Skeletal muscle satellite cell (primary cell): ENCODE data around the gene AATF.

ENCODE experiments used
- H3K27me3 ChIP-seq: 2 replicates; pipeline ENCODE4 v1.7.0; 2013; ENCODE audit warnings: low read length; ENCODE audit not compliant: control insufficient read depth, insufficient read depth
- H3K36me3 ChIP-seq: 2 replicates; pipeline ENCODE4 v1.7.0; 2013; ENCODE audit warnings: mild to moderate bottlenecking, control low read depth, low read length; ENCODE audit not compliant: insufficient read depth
- H3K4me1 ChIP-seq: 2 replicates; pipeline ENCODE4 v1.7.0; 2013; ENCODE audit warnings: low read length; ENCODE audit not compliant: control insufficient read depth, insufficient read depth
- H3K4me2 ChIP-seq: 2 replicates; pipeline ENCODE4 v1.7.0; 2013; ENCODE audit warnings: mild to moderate bottlenecking, low read length
- H3K4me3 ChIP-seq: 2 replicates; pipeline ENCODE4 v1.7.0; 2013; ENCODE audit warnings: low read length
- H3K9ac ChIP-seq: 2 replicates; pipeline ENCODE4 v1.7.0; 2013; ENCODE audit warnings: mild to moderate bottlenecking, low read depth, low read length, moderate library complexity
- H3K9me3 ChIP-seq: replicated peaks from 2 replicates; pipeline ENCODE4 v1.7.0; 2013; ENCODE audit warnings: mild to moderate bottlenecking, control low read depth, low read length

AATF gene

GRCh38 chr17:37016780-37017179 lies 68.0 kb downstream of the AATF start:
- no peaks in the 10 kb centered on the region for H3K4me1 ChIP-seq
- no peak overlapping the region for H3K4me3 ChIP-seq
- no peak overlapping the region for H3K4me2 ChIP-seq
- no peaks in the 10 kb centered on the region for H3K27me3 ChIP-seq
- H3K36me3 ChIP-seq, result peaks cover 3% of the 10 kb centered on the region
- H3K9ac ChIP-seq, result no peak overlapping the region
- no peaks in the 10 kb centered on the region for H3K9me3 ChIP-seq

GRCh38 chr17:37017404-37017803 lies 68.7 kb downstream of the AATF start:
- Histone ChIP-seq H3K27me3 (no peaks in the 10 kb centered on the region), H3K4me3 (no peak overlapping the region), H3K4me2 (no peak overlapping the region), H3K4me1 (no peaks in the 10 kb centered on the region), H3K9me3 (no peaks in the 10 kb centered on the region), H3K9ac (no peak overlapping the region), H3K36me3 (peaks cover 9% of the 10 kb centered on the region)

GRCh38 chr17:37019117-37019740 lies 70.5 kb downstream of the AATF start:
- H3K4me3 ChIP-seq, result no peak overlapping the region
- H3K4me2 ChIP-seq, result no peak overlapping the region
- no peaks in the 10 kb centered on the region for H3K9me3 ChIP-seq
- no peaks in the 10 kb centered on the region for H3K27me3 ChIP-seq
- H3K36me3 ChIP-seq, result peaks cover 11% of the 10 kb centered on the region
- no peaks in the 10 kb centered on the region for H3K4me1 ChIP-seq
- no peak overlapping the region for H3K9ac ChIP-seq

GRCh38 chr17:37019741-37020129 lies 71.0 kb downstream of the AATF start:
- no peaks in the 10 kb centered on the region for H3K4me1 ChIP-seq
- peaks cover 15% of the 10 kb centered on the region for H3K36me3 ChIP-seq
- H3K9ac ChIP-seq, result no peak overlapping the region
- no peaks in the 10 kb centered on the region for H3K9me3 ChIP-seq
- no peak overlapping the region for H3K4me2 ChIP-seq
- no peaks in the 10 kb centered on the region for H3K27me3 ChIP-seq
- no peak overlapping the region for H3K4me3 ChIP-seq

- Histone ChIP-seq H3K4me3 (no peak overlapping the region), H3K9ac (no peak overlapping the region), H3K27me3 (no peaks in the 10 kb centered on the region), H3K4me2 (no peak overlapping the region), H3K4me1 (no peaks in the 10 kb centered on the region), H3K9me3 (no peaks in the 10 kb centered on the region), H3K36me3 (peaks cover 14% of the 10 kb centered on the region)
Observed at GRCh38 chr17:37024181-37024637, 75.5 kb downstream of the AATF start.

GRCh38 chr17:37025238-37025637 lies 76.5 kb downstream of the AATF start:
- no peaks in the 10 kb centered on the region for H3K27me3 ChIP-seq
- no peak overlapping the region for H3K9ac ChIP-seq
- H3K36me3 ChIP-seq, result peaks cover 12% of the 10 kb centered on the region
- no peak overlapping the region for H3K4me3 ChIP-seq
- H3K4me2 ChIP-seq, result no peak overlapping the region
- H3K4me1 ChIP-seq, result no peaks in the 10 kb centered on the region
- H3K9me3 ChIP-seq, result no peaks in the 10 kb centered on the region

GRCh38 chr17:37025847-37026530 lies 77.2 kb downstream of the AATF start:
- Histone ChIP-seq H3K4me3 (no peak overlapping the region), H3K36me3 (peaks cover 14% of the 10 kb centered on the region), H3K9me3 (no peaks in the 10 kb centered on the region), H3K4me2 (no peak overlapping the region), H3K27me3 (no peaks in the 10 kb centered on the region), H3K4me1 (no peaks in the 10 kb centered on the region), H3K9ac (no peak overlapping the region)

GRCh38 chr17:37026531-37026869 lies 77.7 kb downstream of the AATF start:
- no peaks in the 10 kb centered on the region for H3K9me3 ChIP-seq
- H3K4me2 ChIP-seq, result no peak overlapping the region
- H3K9ac ChIP-seq, result no peak overlapping the region
- no peaks in the 10 kb centered on the region for H3K4me1 ChIP-seq
- H3K36me3 ChIP-seq, result peaks cover 18% of the 10 kb centered on the region
- no peak overlapping the region for H3K4me3 ChIP-seq
- no peaks in the 10 kb centered on the region for H3K27me3 ChIP-seq

GRCh38 chr17:37028040-37028439 lies 79.3 kb downstream of the AATF start:
- Histone ChIP-seq H3K36me3 (peaks cover 16% of the 10 kb centered on the region), H3K4me2 (no peak overlapping the region), H3K4me1 (no peaks in the 10 kb centered on the region)

GRCh38 chr17:37031493-37032083 lies 82.8 kb downstream of the AATF start:
- no peak overlapping the region for H3K4me2 ChIP-seq
- no peaks in the 10 kb centered on the region for H3K27me3 ChIP-seq
- no peaks in the 10 kb centered on the region for H3K4me1 ChIP-seq
- peaks cover 10% of the 10 kb centered on the region for H3K36me3 ChIP-seq
- H3K9me3 ChIP-seq, result no peaks in the 10 kb centered on the region
- H3K9ac ChIP-seq, result no peak overlapping the region
- no peak overlapping the region for H3K4me3 ChIP-seq

More at GRCh38 chr17:37028040-37028439, 79.3 kb downstream of the AATF start:
- Histone ChIP-seq H3K4me3 (no peak overlapping the region), H3K9ac (no peak overlapping the region), H3K9me3 (no peaks in the 10 kb centered on the region), H3K27me3 (no peaks in the 10 kb centered on the region)

GRCh38 chr17:37037590-37038155 lies 88.9 kb downstream of the AATF start:
- Histone ChIP-seq H3K9me3 (no peaks in the 10 kb centered on the region), H3K4me3 (no peak overlapping the region), H3K4me2 (no peak overlapping the region), H3K27me3 (no peaks in the 10 kb centered on the region), H3K9ac (no peak overlapping the region), H3K36me3 (no peaks in the 10 kb centered on the region), H3K4me1 (no peaks in the 10 kb centered on the region)
